Left ventricle myocardium inferior (tissue), 1 donor: ENCODE results near the gene RELCH. TPM values are rescaled to one million over a fixed set of nuclear protein-coding genes. Genes with fewer than 3 reads are reported as not detected.

Experiments used
- DNase-seq: peaks from one replicate; pipeline ENCODE4 v3.0.0-alpha.2; 2020
- H3K27ac ChIP-seq: fragments of 200-600 bp; replicated peaks from 2 replicates; pipeline ENCODE4 v1.8.0; 2021
- H3K27me3 ChIP-seq: fragments of 200-600 bp; 2 replicates; pipeline ENCODE4 v1.8.0; 2021; ENCODE audit warnings: low read depth
- H3K36me3 ChIP-seq: fragments of 200-600 bp; 2 replicates; pipeline ENCODE4 v1.8.0; 2021
- H3K4me1 ChIP-seq: fragments of 200-600 bp; 2 replicates; pipeline ENCODE4 v1.8.0; 2021
- H3K4me3 ChIP-seq: fragments of 200-600 bp; 2 replicates; pipeline ENCODE4 v1.8.0; 2021; ENCODE audit warnings: mild to moderate bottlenecking, moderate library complexity
- H3K9me3 ChIP-seq: fragments of 200-600 bp; replicated peaks from 2 replicates; pipeline ENCODE4 v1.8.0; 2021
- intact Hi-C: fragments of 100-400 bp; cut with micrococcal nuclease; formaldehyde crosslinking; loops from one replicate; pipeline ENCODE4 v1.11.0; 2022
- long read RNA-seq: library from polyadenylated mRNA; unstranded; transcript quantifications from one replicate; pipeline ENCODE4 v2.0.0, GENCODE V29; 2021
- total RNA-seq: library from RNA; stranded (reverse); fragmentation: NEBNext Ultra II Directional; extraction: Animal tissue kit (Norgen Biotek cat#: 25700); gene quantifications from one replicate; pipeline ENCODE4 v1.2.1, GENCODE V29; 2021
- TF ChIP-seq, protein P1 (sequence below): fragments of 200-600 bp; IDR thresholded peaks from 2 replicates; pipeline ENCODE4 v1.8.0; 2021; ENCODE audit warnings: antibody characterized with exemption, mild to moderate bottlenecking, borderline replicate concordance
- donor health status: DM: no; HTN: yes; CAD: no; lungs with severe emphysema.

RELCH gene
- 15.5 TPM for total RNA-seq
- long read RNA-seq, full-length matches to known transcripts, result 4 of 16 reads
- long read RNA-seq, partial matches to known transcripts, result 1 of 16 reads
- long read RNA-seq, other reads (novel, unspliced or antisense), result 11 of 16 reads

- peak; percentile 92 for DNase-seq
- intact Hi-C loops, result no loop called here
- peaks cover 68% of the 10 kb centered on the region for H3K4me1 ChIP-seq
These were observed at the start of gene RELCH, which contains the start of gene PIGN for GRCh38 chr18:62186774-62187542. RELCH (plus strand) TSS chr18:62187255; CDS start chr18:62187506, 251 bp downstream. PIGN (minus strand) TSS chr18:62187056; CDS start chr18:62161353, 25,703 bp downstream.

GRCh38 chr18:62138461-62139235 lies 48.4 kb upstream of the RELCH start:
- peaks cover 35% of the 10 kb centered on the region for H3K36me3 ChIP-seq

More at GRCh38 chr18:62186774-62187542, at the start of gene RELCH, which contains the start of gene PIGN:
- TF ChIP-seq, protein P1, sequence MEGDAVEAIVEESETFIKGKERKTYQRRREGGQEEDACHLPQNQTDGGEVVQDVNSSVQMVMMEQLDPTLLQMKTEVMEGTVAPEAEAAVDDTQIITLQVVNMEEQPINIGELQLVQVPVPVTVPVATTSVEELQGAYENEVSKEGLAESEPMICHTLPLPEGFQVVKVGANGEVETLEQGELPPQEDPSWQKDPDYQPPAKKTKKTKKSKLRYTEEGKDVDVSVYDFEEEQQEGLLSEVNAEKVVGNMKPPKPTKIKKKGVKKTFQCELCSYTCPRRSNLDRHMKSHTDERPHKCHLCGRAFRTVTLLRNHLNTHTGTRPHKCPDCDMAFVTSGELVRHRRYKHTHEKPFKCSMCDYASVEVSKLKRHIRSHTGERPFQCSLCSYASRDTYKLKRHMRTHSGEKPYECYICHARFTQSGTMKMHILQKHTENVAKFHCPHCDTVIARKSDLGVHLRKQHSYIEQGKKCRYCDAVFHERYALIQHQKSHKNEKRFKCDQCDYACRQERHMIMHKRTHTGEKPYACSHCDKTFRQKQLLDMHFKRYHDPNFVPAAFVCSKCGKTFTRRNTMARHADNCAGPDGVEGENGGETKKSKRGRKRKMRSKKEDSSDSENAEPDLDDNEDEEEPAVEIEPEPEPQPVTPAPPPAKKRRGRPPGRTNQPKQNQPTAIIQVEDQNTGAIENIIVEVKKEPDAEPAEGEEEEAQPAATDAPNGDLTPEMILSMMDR, result no peak
- Histone ChIP-seq H3K4me3 (peak within 1 kb of the TSS; percentile 98), H3K9me3 (no peaks in the 10 kb centered on the region), H3K27ac (peak within 1 kb of the TSS; percentile 90), H3K36me3 (no peaks in the 10 kb centered on the region), H3K27me3 (no peaks in the 10 kb centered on the region)

DNA sequence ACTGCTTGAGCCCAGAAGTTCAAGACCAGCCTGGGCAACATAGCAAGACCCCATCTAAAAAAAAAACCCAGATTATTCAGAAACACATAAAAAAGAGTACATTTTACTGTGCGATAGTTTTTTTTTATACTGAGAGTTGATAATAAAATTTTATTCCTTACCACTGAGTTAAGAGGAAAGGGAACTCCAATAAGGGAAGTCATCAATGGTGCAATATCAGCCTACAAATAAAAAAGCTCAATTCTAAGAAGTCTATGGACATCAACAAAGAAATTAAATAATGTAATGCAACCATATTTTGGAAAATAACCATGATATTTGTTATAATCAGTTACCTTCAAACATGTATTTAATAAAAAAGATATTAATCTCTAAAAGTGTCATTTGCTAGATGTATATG lies 46.8 kb upstream of the RELCH start:
- H3K4me1 ChIP-seq, result peaks cover 7% of the 10 kb centered on the region
- H3K36me3 ChIP-seq, result peaks cover 40% of the 10 kb centered on the region
- TF ChIP-seq, protein P1, result no peak
- no peak overlapping the region for H3K27ac ChIP-seq
- H3K4me3 ChIP-seq, result no peak overlapping the region
- no peak for DNase-seq
- intact Hi-C loops, result no loop called here
- H3K27me3 ChIP-seq, result no peaks in the 10 kb centered on the region
- H3K9me3 ChIP-seq, result no peaks in the 10 kb centered on the region

More at GRCh38 chr18:62138461-62139235, 48.4 kb upstream of the RELCH start:
- Histone ChIP-seq H3K27me3 (no peaks in the 10 kb centered on the region), H3K4me3 (no peak overlapping the region), H3K9me3 (no peaks in the 10 kb centered on the region), H3K4me1 (no peaks in the 10 kb centered on the region), H3K27ac (no peak overlapping the region)
- no peak for DNase-seq
- intact Hi-C loops, result loop anchor here (10.0 kb wide), 1 partner anchor 594 kb away; no protein-coding TSS in a partner anchor
- TF ChIP-seq, protein P1, result no peak

DNA sequence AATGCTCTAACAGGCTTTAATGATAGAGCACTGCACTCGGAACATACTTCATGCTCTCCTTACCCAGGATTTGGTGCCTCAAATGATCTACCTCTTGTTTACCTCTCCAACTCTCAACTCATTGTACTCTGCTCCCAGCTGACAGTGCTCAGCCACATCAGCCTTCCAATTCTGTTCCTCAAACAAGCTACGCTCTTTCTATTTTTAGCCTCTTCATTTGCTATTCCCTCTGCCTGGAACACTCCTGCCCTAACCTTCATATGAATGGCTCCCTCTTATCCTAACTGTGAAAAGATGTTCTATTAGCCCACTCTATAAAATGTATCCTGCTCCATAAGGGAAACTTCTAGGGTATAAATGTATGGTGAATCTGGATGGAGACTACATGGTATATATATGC lies 42.7 kb upstream of the RELCH start:
- no peaks in the 10 kb centered on the region for H3K9me3 ChIP-seq

More for the DNA sequence above, 42.7 kb upstream of the RELCH start:
- Histone ChIP-seq H3K4me3 (no peak overlapping the region), H3K27me3 (no peaks in the 10 kb centered on the region), H3K27ac (no peak overlapping the region), H3K36me3 (peaks cover 28% of the 10 kb centered on the region), H3K4me1 (peaks cover 7% of the 10 kb centered on the region)
- no peak for DNase-seq
- TF ChIP-seq, protein P1, result no peak
- intact Hi-C loops, result no loop called here
